A375 (cell line): ENCODE results near the gene ZNF548. TPM values are rescaled to one million over a fixed set of nuclear protein-coding genes. Genes with fewer than 3 reads are reported as not detected.

Experiments used
- total RNA-seq: library from RNA; depleted of rRNA; stranded (reverse); fragments of >200 nt; shearing (Covaris generic); gene quantifications from 2 replicates; pipeline ENCODE4 v1.2.3, GENCODE V29; 2014; rRNA removed

Gene ZNF548
- 24.1 and 29.3 TPM in 2 replicates for total RNA-seq

GRCh38 chr19:57389730-57390598 lies at the start of gene ZNF548:
TSS of gene ZNF548 (plus strand) at chr19:57389854. CDS start at chr19:57390100, 246 bp downstream.

GRCh38 chr19:57350877-57351805 lies 38.5 kb upstream of the ZNF548 start, which contains the start of gene ZNF304:
TSS of gene ZNF304 (plus strand) at chr19:57351271. CDS start at chr19:57351665, 394 bp downstream.

GRCh38 chr19:57362997-57363687 lies 26.5 kb upstream of the ZNF548 start, which contains the start of the genes TRAPPC2B and ZNF547:
TSS of gene TRAPPC2B (plus strand) at chr19:57363551. CDS start at chr19:57364834, 1,283 bp downstream.
TSS of gene ZNF547 (plus strand) at chr19:57363551. CDS start at chr19:57368556, 5,005 bp downstream.

GRCh38 chr19:57410877-57411671 lies 21.4 kb downstream of the ZNF548 start, which contains the start of gene ZNF17:
TSS of gene ZNF17 (plus strand) at chr19:57411161. CDS start at chr19:57413616, 2,455 bp downstream.

DNA sequence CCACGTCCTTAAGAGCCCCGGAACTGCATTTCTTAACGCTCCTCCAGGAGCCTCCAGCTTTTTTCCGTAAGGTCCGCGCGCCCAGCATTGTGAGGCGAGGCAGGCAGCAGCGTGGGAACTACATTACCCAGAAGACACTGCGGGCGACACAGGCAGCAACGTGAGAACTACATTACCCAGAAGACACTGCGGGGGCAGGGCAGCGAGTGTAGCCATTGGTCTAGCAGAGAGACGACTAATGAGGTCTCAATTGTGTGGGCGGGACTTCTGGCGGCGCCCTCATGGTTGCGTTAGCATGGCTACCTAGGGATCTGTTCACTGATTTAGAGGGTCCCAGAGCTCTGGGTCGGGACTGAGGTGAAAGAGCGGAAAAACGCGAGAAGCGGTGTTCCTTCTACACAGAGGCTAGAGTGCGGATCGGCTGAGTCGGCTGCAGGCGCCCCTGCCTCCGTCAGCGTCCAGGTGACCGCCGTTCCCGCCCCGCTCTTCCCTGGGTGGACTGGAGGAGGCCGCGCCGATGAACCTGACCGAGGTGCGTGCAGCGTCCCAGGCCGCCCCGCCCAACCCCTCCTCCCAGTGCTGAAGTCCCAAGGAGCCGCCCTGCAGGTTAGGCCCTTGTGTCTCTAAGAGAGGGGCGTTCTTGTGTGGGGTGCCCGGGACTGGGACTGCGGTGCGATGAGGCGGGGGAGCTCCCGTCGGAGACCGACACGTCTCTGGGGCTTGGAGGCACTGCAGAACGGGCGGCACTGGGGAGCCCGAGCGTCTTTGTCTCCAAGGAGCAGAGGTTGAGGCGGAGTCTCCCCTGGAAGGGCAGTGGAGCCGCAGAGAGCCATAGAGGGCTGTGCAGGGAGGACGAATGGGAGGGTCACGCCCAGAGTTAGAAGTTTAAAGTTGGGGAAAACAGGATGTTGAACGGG lies 45.7 kb downstream of the ZNF548 start, which contains the start of gene ZNF749:
Gene ZNF749, plus strand, starts transcription at position 264 of the 917 bp plus-strand sequence. Its CDS starts 254 bp downstream, at position 518.

Other genes starting within 250 kb of the ZNF548 start
- not detected in 2 replicates for gene ZIM3, start 244.7 kb upstream of the ZNF548 start, total RNA-seq
- not detected in 2 replicates for gene DUXA, start 222.4 kb upstream of the ZNF548 start, total RNA-seq
- 31.9 and 35.6 TPM in 2 replicates for gene ZNF264, start 198.4 kb upstream of the ZNF548 start, total RNA-seq
- 0.29 TPM in 1 of 2 replicates, not detected in the other for gene AURKC, start 158.8 kb upstream of the ZNF548 start, total RNA-seq
- gene ZNF805, start 149.2 kb upstream of the ZNF548 start, total RNA-seq = 10.4 and 12.3 TPM in 2 replicates
- 61.4 and 62.2 TPM in 2 replicates for gene ZNF460, start 109.4 kb upstream of the ZNF548 start, total RNA-seq
- gene ZNF543, start 69.4 kb upstream of the ZNF548 start, total RNA-seq = 5.6 and 7.0 TPM in 2 replicates
- gene ZNF304, start 38.6 kb upstream of the ZNF548 start, total RNA-seq = 4.3 and 4.7 TPM in 2 replicates
- gene TRAPPC2B, start 26.3 kb upstream of the ZNF548 start, total RNA-seq = 12.4 and 13.2 TPM in 2 replicates
- gene ZNF547, start 26.3 kb upstream of the ZNF548 start, total RNA-seq = 0.66 and 1.4 TPM in 2 replicates
- gene ZNF17, start 21.3 kb downstream of the ZNF548 start, total RNA-seq = 8.4 and 9.6 TPM in 2 replicates
- 16.1 and 24.3 TPM in 2 replicates for gene ZNF749, start 45.5 kb downstream of the ZNF548 start, total RNA-seq
- 0.15 and 0.50 TPM in 2 replicates for gene VN1R1, start 67.3 kb downstream of the ZNF548 start, total RNA-seq
- 12.3 and 15.8 TPM in 2 replicates for gene ZNF772, start 87.7 kb downstream of the ZNF548 start, total RNA-seq
- gene ZNF419, start 97.9 kb downstream of the ZNF548 start, total RNA-seq = 7.7 and 17.7 TPM in 2 replicates
- 9.1 and 23.1 TPM in 2 replicates for gene ZNF773, start 110.1 kb downstream of the ZNF548 start, total RNA-seq
- 2.3 and 4.2 TPM in 2 replicates for gene ZNF549, start 137.5 kb downstream of the ZNF548 start, total RNA-seq
- gene ZNF550, start 170.0 kb downstream of the ZNF548 start, total RNA-seq = 11.8 and 12.6 TPM in 2 replicates
- 3.8 and 5.2 TPM in 2 replicates for gene ZNF416, start 189.1 kb downstream of the ZNF548 start, total RNA-seq
- gene ZIK1, start 194.3 kb downstream of the ZNF548 start, total RNA-seq = 11.8 and 17.0 TPM in 2 replicates
- gene ZNF530, start 210.0 kb downstream of the ZNF548 start, total RNA-seq = 9.0 and 9.4 TPM in 2 replicates
- gene ZNF134, start 224.4 kb downstream of the ZNF548 start, total RNA-seq = 28.7 and 33.7 TPM in 2 replicates
- gene ZNF211, start 243.3 kb downstream of the ZNF548 start, total RNA-seq = 5.9 and 6.7 TPM in 2 replicates